ENCODE measurements around the gene ARID3C. TPM values are rescaled to one million over a fixed set of nuclear protein-coding genes. Genes with fewer than 3 reads are reported as not detected.

The ARID3C gene
- total RNA-seq, 2 experiments from 2014 or later, result 0.29 to 0.32 TPM

GRCh38 chr9:34611251-34611810 is 17.5 kb downstream of the ARID3C start:
- POLR2A ChIA-PET, result interaction anchor here (1.0 to 2.2 kb wide), 4 partner anchors 9 to 155 kb away, joined by 4 to 35 read pairs (median 4); partner anchors contain the start of genes DCTN3 and SIGMAR1
- CTCF ChIA-PET, result interaction anchor here (0.6 to 8.3 kb wide), 10 partner anchors 9 to 461 kb away, joined by 3 to 142 read pairs (median 6); partner anchors contain the start of genes DCTN3, GALT, MYORG and SIGMAR1
- Mint-ChIP-seq H3K4me3 (peak overlapping the region; percentile 87), H3K9me3 (no peaks in the 10 kb centered on the region), H3K27ac (peak overlapping the region; percentile 92), H3K4me1 (ENCODE audit: low read depth) (peaks cover 20% of the 10 kb centered on the region), H3K27me3 (no peaks in the 10 kb centered on the region), H3K36me3 (ENCODE audit: low read depth) (peaks cover 17% of the 10 kb centered on the region)
- intact Hi-C loops (cut with micrococcal nuclease), result no loop called here
- DNase-seq (no peak), ATAC-seq (peak; percentile 9)
- TF ChIP-seq, protein P1, sequence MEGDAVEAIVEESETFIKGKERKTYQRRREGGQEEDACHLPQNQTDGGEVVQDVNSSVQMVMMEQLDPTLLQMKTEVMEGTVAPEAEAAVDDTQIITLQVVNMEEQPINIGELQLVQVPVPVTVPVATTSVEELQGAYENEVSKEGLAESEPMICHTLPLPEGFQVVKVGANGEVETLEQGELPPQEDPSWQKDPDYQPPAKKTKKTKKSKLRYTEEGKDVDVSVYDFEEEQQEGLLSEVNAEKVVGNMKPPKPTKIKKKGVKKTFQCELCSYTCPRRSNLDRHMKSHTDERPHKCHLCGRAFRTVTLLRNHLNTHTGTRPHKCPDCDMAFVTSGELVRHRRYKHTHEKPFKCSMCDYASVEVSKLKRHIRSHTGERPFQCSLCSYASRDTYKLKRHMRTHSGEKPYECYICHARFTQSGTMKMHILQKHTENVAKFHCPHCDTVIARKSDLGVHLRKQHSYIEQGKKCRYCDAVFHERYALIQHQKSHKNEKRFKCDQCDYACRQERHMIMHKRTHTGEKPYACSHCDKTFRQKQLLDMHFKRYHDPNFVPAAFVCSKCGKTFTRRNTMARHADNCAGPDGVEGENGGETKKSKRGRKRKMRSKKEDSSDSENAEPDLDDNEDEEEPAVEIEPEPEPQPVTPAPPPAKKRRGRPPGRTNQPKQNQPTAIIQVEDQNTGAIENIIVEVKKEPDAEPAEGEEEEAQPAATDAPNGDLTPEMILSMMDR (IDR thresholded peaks at IDR 0.05), result no peak

GRCh38 chr9:34610434-34611206 is 18.2 kb downstream of the ARID3C start:
- no peaks in the 10 kb centered on the region for H3K9me3 Mint-ChIP-seq
- H3K4me3 Mint-ChIP-seq, result peak overlapping the region; percentile 87
- H3K27me3 Mint-ChIP-seq, result no peaks in the 10 kb centered on the region
- ChIA-PET CTCF (interaction anchor here (0.6 to 8.3 kb wide), 9 partner anchors 10 to 461 kb away, joined by 3 to 142 read pairs (median 7); partner anchors contain the start of genes DCTN3, GALT, SIGMAR1 and VCP), POLR2A (interaction anchor here (1.0 to 2.2 kb wide), 4 partner anchors 10 to 154 kb away, joined by 4 to 35 read pairs (median 4); partner anchors contain the start of genes DCTN3 and SIGMAR1)
- peaks cover 17% of the 10 kb centered on the region for H3K36me3 Mint-ChIP-seq (ENCODE audit: low read depth)
- intact Hi-C loops (cut with micrococcal nuclease), result no loop called here
- TF ChIP-seq, protein P1 (IDR thresholded peaks at IDR 0.05), result no peak
- H3K27ac Mint-ChIP-seq, result no peak overlapping the region
- peaks cover 20% of the 10 kb centered on the region for H3K4me1 Mint-ChIP-seq (ENCODE audit: low read depth)
- DNase-seq (no peak), ATAC-seq (no peak)

GRCh38 chr9:34607331-34607730 is 21.5 kb downstream of the ARID3C start:
- intact Hi-C loops (cut with micrococcal nuclease), result no loop called here
- POLR2A ChIA-PET, result no interaction called here

GRCh38 chr9:34606905-34607304 is 22.0 kb downstream of the ARID3C start:
- Mint-ChIP-seq H3K4me3 (no peak overlapping the region), H3K27me3 (no peaks in the 10 kb centered on the region), H3K27ac (no peak overlapping the region), H3K36me3 (ENCODE audit: low read depth) (peaks cover 17% of the 10 kb centered on the region), H3K4me1 (ENCODE audit: low read depth) (peaks cover 9% of the 10 kb centered on the region), H3K9me3 (no peaks in the 10 kb centered on the region)
- TF ChIP-seq, protein P1 (IDR thresholded peaks at IDR 0.05), result no peak
- DNase-seq, result no peak
- CTCF ChIA-PET, result interaction anchor here (1.0 to 5.4 kb wide), 7 partner anchors 15 to 203 kb away, joined by 3 to 38 read pairs (median 4); no protein-coding TSS in a partner anchor
- no peak for ATAC-seq
- POLR2A ChIA-PET, result no interaction called here
- intact Hi-C loops (cut with micrococcal nuclease), result no loop called here

More at GRCh38 chr9:34607331-34607730, 21.5 kb downstream of the ARID3C start:
- H3K4me1 Mint-ChIP-seq (ENCODE audit: low read depth), result peaks cover 12% of the 10 kb centered on the region
- no peaks in the 10 kb centered on the region for H3K27me3 Mint-ChIP-seq
- H3K36me3 Mint-ChIP-seq (ENCODE audit: low read depth), result peaks cover 17% of the 10 kb centered on the region
- CTCF ChIA-PET, result interaction anchor here (1.0 to 5.4 kb wide), 7 partner anchors 16 to 203 kb away, joined by 3 to 38 read pairs (median 4); no protein-coding TSS in a partner anchor
- H3K9me3 Mint-ChIP-seq, result no peaks in the 10 kb centered on the region
- H3K27ac Mint-ChIP-seq, result no peak overlapping the region
- ATAC-seq, result no peak
- DNase-seq, result no peak
- no peak overlapping the region for H3K4me3 Mint-ChIP-seq
- TF ChIP-seq, protein P1 (IDR thresholded peaks at IDR 0.05), result no peak

Data from activated CD8-positive, alpha-beta T cell treated with anti-CD3 and anti-CD28 coated beads for 36 hours (primary cell).